ENCODE measurements around the gene MORN5.

DNA sequence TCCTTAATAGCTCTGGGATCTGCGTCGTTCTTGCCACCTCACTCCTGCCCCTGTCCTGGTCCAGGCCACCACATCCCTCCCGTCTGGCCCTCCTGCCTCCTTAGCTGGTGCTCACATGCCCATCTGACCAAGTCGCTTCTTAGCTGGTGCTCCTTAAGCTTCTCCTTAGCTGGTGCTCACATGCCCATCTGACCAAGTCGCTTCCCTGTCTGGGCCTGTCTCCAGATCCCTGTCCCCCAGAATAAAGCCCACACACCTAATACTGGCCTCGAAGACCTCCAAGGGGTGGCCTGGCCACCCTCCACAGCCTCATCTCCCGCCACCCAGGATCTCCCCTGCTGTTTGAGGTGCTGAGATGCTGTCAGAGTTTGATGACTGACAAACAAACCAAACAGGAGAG lies 35.2 kb upstream of the MORN5 start:
- TF ChIP-seq, protein P1, sequence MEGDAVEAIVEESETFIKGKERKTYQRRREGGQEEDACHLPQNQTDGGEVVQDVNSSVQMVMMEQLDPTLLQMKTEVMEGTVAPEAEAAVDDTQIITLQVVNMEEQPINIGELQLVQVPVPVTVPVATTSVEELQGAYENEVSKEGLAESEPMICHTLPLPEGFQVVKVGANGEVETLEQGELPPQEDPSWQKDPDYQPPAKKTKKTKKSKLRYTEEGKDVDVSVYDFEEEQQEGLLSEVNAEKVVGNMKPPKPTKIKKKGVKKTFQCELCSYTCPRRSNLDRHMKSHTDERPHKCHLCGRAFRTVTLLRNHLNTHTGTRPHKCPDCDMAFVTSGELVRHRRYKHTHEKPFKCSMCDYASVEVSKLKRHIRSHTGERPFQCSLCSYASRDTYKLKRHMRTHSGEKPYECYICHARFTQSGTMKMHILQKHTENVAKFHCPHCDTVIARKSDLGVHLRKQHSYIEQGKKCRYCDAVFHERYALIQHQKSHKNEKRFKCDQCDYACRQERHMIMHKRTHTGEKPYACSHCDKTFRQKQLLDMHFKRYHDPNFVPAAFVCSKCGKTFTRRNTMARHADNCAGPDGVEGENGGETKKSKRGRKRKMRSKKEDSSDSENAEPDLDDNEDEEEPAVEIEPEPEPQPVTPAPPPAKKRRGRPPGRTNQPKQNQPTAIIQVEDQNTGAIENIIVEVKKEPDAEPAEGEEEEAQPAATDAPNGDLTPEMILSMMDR (conservative IDR thresholded peaks at IDR 0.05; ENCODE audit: low read depth in 2 of 2), result no peak
- TF ChIP-seq, protein P2, sequence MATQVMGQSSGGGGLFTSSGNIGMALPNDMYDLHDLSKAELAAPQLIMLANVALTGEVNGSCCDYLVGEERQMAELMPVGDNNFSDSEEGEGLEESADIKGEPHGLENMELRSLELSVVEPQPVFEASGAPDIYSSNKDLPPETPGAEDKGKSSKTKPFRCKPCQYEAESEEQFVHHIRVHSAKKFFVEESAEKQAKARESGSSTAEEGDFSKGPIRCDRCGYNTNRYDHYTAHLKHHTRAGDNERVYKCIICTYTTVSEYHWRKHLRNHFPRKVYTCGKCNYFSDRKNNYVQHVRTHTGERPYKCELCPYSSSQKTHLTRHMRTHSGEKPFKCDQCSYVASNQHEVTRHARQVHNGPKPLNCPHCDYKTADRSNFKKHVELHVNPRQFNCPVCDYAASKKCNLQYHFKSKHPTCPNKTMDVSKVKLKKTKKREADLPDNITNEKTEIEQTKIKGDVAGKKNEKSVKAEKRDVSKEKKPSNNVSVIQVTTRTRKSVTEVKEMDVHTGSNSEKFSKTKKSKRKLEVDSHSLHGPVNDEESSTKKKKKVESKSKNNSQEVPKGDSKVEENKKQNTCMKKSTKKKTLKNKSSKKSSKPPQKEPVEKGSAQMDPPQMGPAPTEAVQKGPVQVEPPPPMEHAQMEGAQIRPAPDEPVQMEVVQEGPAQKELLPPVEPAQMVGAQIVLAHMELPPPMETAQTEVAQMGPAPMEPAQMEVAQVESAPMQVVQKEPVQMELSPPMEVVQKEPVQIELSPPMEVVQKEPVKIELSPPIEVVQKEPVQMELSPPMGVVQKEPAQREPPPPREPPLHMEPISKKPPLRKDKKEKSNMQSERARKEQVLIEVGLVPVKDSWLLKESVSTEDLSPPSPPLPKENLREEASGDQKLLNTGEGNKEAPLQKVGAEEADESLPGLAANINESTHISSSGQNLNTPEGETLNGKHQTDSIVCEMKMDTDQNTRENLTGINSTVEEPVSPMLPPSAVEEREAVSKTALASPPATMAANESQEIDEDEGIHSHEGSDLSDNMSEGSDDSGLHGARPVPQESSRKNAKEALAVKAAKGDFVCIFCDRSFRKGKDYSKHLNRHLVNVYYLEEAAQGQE (IDR thresholded peaks at IDR 0.05; ENCODE audit: unreplicated experiment), result no peak
